ENCODE measurements around the gene ERC1.

ERC1 gene

DNA sequence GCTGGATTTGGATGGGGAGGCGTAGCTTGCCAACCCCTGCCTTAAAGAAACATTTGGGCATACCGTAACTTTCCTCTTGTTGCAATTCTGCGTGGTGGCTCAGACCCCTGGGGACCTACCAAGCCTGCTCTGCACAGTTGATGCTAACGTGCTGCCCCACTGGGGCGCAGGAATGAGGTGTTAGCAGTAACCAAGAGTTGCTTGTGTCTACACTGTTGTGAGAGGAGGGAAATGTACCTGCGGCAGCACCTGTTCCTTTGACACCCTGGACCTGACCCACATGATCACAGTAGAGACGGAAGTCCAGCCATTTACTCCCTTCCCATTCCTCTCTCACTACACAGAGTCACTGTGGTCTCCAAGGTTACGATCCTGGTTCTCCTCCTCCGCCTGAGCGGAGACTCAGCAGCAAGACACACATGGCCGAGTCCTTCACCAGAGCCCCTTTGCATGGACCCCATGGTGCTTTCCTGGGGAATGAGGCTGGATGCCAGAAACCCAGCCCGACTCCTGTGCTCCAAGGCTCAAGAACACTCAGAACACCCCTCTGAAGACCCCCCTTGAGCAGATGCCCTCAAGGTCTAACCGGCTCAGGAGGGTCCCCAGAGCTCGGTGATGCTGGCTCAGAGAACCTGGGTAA lies 518.5 kb downstream of the ERC1 start:
- no peak for DNase-seq (ENCODE audit: low read depth in 2 of 2)

GRCh38 chr12:1510056-1510812 lies 519.2 kb downstream of the ERC1 start:
- DNase-seq (ENCODE audit: low read depth in 2 of 2) = no peak

- DNase-seq (ENCODE audit: low read depth in 2 of 2) = no peak
These were observed 524.0 kb downstream of the ERC1 start for GRCh38 chr12:1515010-1515409.

DNA sequence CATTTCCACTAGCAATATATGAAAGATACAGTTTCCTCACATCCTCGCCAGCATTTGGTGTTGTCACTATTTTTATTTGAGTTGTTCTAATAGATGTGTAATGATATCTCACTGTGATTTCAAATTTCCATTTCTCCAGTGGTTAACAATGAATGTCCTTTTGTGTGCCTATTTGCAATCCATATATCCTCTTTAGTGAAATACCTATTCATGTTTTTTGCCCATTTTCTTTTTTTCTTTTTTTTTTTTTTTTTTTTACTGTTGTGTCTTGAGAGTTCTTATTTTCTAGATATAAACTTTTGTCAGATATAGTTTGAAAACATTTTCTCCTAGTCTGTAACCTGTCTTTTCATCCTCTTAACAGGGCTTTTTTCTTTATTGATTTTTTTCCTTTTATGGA lies 524.4 kb downstream of the ERC1 start:
- DNase-seq (ENCODE audit: low read depth in 2 of 2) = no peak

GRCh38 chr12:1517007-1517406 lies 526.0 kb downstream of the ERC1 start:
- DNase-seq (ENCODE audit: low read depth in 2 of 2) = no peak

DNA sequence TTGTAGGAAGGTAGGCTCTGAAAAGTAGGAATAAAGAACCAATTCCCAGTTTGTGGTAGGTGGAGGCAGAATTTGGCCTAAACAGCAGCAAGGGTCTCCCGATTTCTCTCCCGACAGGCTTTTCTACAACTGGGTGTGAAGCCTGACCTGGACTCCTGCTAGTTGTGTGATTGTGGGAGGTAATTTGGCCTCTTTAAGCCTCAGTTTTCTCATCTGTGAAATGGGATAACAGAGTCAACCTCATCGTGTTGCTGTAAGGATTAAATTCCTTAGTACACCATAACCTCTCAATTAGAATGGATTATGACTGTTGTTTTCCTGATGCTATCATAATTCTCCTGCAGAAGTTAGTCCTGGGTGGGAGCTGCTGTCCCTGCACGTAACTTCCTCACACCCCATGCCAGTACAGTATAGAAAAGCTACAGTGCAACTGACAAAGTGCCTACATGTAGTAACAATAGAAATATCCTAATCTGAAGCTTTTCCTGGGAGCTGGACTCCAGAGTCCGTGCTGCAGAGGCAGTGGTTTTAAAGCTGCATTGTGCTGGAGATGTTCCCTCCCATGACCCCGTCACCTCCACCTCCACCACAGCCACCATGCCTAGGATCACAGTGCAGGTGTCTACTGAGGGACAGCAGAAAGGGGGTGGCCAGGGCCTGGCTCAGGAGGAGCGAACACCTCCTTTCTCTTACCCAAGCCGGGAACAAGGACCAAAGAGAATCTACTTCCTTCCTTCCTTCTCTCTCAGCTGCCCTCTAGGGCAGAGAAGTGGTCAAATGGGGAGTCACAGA lies 526.9 kb downstream of the ERC1 start:
- no peak for DNase-seq (ENCODE audit: low read depth in 2 of 2)

DNA sequence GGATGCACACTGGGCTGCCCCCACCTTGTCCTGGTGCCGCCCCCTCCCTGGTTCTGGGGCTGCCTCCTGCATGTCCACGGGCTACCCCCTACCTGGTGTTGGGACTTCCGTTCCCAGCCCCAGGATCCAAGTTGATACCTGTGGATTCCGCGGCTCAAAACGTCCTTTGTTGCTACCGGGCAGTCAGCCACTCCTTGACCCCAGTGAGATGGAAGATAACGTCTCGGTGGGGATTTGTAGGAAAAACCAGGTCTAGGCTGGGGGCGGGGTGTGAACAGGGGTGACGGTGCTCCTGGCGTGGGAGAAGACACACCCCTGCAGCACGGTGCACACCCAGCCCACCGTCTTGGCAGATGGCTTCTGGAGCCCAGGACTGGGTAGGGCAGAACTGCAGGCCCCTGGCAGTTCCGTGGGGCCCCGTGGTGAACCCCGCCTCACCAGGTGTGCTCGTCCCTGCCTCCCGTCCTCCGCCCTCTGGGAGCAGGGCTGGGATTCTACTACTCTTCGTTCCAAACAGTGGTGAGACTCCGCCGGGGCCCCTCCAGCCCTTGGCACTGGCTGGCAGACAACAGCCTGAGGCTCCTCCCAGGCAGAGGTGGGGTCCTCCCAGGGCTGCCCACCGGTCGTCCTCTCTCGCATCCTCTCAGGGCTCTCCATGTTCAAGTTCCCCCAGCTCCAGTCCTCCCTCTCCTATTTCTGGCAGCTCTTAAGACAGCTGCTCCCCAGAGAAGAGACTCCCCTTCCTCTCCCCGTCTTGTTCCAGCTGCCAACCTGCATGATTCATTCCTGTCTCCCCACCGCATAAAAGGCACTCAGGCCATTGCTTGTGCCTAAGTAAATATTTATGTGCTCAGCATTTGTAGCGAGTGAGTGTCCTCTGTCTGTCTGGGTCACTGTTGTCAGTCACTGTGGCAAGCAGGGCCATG lies 527.8 kb downstream of the ERC1 start:
- no peak for DNase-seq (ENCODE audit: low read depth in 2 of 2)

- no peak for DNase-seq (ENCODE audit: low read depth in 2 of 2)
These were observed 528.6 kb downstream of the ERC1 start for GRCh38 chr12:1519642-1520041.

- DNase-seq (ENCODE audit: low read depth in 2 of 2) = no peak
These were observed 532.0 kb downstream of the ERC1 start for GRCh38 chr12:1523046-1523445.

- DNase-seq (ENCODE audit: low read depth in 2 of 2) = no peak
These were observed 532.6 kb downstream of the ERC1 start for GRCh38 chr12:1523558-1524050.

DNA sequence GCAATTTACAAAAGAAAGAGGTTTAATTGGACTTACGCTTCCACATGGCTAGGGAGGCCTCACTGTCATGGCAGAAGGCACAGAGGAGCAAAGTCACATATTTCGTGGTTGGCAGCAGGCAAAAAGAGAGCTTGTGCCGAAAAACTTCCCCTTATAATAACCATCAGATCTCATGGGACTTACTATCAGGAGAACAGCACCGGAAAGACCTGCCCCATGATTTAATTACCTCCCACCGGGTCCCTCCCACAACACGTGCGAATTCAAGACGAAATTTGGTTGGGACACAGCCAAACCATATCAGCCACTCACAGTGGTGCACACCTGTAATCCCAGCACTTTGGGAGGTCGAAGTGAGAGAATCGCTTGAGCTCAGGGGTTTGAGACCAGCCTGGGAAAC lies 534.8 kb downstream of the ERC1 start:
- no peak for DNase-seq (ENCODE audit: low read depth in 2 of 2)

DNA sequence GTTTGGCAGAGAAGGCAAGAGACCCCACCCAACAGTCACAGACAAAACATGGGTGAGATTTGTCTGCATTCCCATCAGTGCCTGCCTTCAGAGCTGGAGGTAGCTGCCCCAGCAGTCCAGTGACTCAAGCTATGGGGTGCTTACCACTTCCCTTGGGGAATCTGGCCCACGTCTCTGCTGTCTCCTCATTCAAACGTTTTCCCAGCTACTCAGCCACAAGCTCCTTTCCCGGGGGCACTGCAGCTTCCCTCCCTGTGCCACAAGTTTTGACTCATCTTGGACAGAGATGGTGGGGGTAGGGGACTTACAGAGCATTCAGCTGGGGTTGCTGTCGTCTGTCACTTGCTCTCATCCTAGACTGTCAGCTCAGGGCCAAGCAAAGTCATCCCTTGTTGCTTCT lies 536.8 kb downstream of the ERC1 start:
- no peak for DNase-seq (ENCODE audit: low read depth in 2 of 2)

DNA sequence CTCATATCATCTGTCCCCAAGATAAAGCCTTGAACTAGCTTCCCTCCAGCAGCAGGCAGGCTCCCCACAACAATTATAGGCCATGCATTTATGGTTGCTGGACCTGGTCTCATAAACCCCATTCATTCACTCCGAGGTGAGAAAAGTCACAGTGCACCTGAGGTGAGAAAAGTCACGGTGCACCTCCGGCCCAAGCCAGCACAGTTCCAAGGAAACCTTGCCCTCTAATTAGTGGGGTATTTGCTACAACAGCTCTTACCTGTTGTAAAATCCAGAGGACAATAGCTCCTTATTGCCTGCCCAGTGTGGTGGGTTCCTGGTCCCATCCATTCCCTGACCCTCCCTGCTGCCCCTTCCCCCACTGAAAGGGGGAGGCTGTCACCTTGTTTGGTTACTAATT lies 537.8 kb downstream of the ERC1 start:
- DNase-seq (ENCODE audit: low read depth in 2 of 2) = no peak

DNA sequence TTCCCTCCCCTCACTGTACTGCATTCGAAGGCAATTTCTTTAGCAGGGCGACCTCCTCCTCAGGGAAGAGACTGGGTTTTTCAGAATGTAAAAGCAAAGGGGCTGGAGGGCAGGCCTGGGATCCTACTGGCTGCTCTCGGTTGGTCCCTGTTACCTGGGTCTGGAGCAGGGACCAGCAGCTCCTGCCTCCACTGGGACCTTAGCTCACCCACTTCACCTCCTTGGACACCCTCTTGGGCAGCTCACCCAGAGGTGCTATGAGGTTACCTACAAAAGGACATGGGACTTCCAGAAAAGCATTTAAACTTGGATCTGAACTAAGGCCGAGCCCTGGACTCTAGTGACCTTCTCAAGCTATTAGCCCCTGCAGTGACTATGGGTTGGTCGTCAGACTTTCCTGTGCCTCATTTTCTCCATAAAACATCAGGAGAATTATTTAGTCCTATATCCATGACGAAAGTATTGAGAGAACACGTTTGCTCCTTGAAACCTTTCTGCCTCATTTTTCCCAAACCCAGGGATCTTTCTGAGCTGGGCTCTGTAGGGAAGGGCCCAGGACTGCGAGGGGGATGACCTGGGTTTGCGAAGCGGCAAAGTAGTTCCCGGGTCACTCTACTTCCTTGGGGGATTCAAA lies 538.3 kb downstream of the ERC1 start:
- no peak for DNase-seq (ENCODE audit: low read depth in 2 of 2)

GRCh38 chr12:1529862-1530591 lies 539.0 kb downstream of the ERC1 start:
- no peak for DNase-seq (ENCODE audit: low read depth in 2 of 2)

- DNase-seq (ENCODE audit: low read depth in 2 of 2) = no peak
These were observed 539.6 kb downstream of the ERC1 start for GRCh38 chr12:1530592-1531152.

GRCh38 chr12:1531153-1531653 lies 540.2 kb downstream of the ERC1 start:
- no peak for DNase-seq (ENCODE audit: low read depth in 2 of 2)

DNA sequence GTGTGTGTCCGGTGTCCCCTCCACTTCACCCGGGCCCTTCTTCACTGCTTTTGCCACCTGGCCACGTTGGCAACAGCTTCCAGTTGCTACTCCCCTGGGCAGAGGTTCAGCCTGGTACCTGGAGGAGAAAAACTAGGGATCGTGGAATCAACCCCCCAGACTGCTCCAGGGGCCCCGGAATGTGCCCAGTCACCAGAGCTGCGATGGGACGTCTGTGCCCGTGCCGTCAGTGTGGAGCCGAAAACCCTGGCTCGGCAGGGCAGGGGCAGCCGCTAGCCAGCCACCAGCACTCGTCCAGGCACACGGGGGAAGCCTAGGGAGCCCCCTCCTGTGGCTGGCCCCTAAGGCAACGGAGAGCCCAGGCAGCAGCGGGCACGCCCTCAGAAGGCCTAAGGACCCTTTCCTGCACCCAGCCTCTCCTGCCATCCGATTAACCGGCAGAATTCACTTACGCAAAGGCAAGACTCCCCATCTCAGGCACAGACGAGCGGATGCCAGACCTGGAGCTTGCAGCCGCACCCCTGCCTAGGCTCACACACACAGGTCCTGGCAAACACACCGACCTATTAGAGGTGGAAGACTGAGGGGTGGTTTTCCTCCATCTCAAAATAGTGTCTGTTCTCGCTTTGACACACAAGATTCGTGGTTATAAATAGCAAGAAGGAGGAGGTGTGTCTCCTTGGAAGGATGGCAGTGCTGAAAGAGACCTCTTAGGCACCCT lies 540.8 kb downstream of the ERC1 start:
- no peak for DNase-seq (ENCODE audit: low read depth in 2 of 2)
